Activated naive CD4-positive, alpha-beta T cell treated with anti-CD3 and anti-CD28 coated beads, Interleukin-2, amount 50 U/mL, for 16 hours (primary cell): ENCODE measurements around the gene EPB41L4A.
"Not testable (repeated sequence)": the region's sequence is repeated elsewhere in the genome, so short reads cannot be mapped to it uniquely, and the experiment has no call there.

Experiments
- DNase-seq: peaks from one replicate; pipeline ENCODE4 v3.0.0-alpha.2; 2020

EPB41L4A gene

GRCh38 chr5:112401924-112402323 lies 17.2 kb downstream of the EPB41L4A start:
- DNase-seq, result no peak

GRCh38 chr5:112397690-112398089 lies 21.4 kb downstream of the EPB41L4A start:
- DNase-seq, result no peak

GRCh38 chr5:112396430-112396829 lies 22.6 kb downstream of the EPB41L4A start:
- no peak for DNase-seq

GRCh38 chr5:112395299-112395698 lies 23.8 kb downstream of the EPB41L4A start:
- not testable (repeated sequence) for DNase-seq

DNA sequence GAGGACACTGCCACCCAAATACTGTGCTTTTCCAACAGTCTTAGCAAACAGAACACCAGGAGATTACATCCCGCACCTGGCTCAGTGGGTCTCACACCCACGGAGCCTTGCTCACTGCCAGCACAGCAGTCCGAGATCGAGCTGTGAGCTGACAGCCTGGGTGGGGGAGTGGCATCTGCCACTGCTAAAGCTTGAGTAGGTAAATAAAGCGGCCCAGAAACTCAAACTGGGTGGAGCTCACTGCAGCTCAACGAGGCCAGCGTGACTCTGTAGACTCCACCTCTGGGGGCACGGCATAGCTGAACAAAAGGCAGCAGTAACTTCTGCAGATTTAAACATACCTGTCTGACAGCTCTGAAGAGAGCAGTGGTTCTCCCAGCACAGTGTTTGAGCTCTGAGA lies 28.8 kb downstream of the EPB41L4A start:
- no peak for DNase-seq

DNA sequence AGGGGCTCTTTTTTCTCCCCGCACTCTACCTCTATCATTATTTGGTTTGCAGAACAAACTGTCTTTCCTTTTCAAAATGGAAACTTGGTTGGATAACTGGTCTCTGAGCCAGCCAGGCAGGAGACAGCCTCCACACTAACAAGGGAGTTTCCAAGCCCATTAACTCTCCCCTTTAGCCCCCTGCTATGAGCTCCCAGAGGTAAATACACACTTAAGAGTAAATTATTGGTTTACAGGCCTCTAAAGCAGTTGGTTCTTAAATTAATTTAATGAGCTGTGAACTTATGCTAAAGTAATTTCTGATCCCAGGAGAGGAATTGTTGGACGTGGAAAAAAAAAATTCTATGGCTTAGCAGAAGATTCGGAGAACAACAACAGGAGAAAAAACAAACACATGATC lies 30.3 kb downstream of the EPB41L4A start:
- no peak for DNase-seq

DNA sequence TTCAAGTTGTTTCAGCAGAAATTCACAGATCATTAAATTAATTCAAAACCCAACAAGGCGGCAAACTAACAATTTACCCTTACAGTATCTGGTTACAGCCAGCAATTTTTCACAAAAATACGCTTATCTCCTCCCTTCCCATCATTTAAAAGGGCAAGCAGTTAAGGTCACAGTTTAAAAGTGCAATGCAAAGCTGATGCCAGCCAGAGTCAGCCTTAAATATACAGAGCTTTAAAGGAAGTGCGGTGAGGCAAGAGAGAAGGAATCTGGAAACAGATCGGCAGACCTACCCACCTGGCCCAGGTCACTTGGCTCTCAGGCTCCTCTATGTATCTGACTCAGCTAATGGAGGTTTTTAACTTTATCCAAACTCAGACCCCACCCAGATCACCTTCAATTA lies 31.0 kb downstream of the EPB41L4A start:
- no peak for DNase-seq

DNA sequence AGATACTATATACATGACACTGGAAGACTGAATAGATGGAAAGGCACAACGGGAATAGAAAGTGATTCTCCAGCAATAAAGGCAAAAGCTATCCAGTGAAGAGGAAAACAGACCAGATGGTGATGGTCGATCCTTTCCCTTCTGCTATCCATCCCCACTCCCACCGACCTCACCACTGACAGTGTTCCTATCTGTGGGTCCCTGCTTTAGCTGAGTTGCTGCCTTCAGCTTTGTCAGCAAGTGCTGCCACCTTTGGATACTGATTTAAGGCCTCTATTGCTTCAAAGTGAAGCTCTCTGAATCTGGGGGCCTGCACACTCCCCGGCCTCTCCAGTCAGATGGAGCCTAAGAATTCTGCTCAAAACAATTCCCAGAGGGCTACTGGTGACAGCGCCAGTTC lies 32.3 kb downstream of the EPB41L4A start:
- DNase-seq, result no peak

DNA sequence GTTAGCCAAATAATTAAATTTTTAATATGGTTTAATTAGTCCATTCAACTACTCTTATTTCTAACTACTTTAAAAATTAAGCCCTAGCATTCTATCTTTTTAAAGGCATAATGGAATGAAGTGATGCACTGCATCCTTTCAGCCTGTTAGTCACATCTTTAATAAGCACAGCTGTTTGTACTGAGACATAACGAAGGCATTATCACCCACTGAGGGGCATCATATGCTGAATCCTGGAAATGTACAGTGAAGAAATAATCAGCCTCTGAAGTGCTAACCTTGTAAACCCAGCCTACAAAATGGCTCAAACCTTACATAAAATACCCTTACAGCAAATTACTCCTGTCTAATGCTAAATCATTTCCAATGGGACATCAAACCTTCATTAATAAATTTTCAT lies 33.1 kb downstream of the EPB41L4A start:
- DNase-seq, result no peak

- DNase-seq, result no peak
Observed at GRCh38 chr5:112385566-112385965, 33.5 kb downstream of the EPB41L4A start.

DNA sequence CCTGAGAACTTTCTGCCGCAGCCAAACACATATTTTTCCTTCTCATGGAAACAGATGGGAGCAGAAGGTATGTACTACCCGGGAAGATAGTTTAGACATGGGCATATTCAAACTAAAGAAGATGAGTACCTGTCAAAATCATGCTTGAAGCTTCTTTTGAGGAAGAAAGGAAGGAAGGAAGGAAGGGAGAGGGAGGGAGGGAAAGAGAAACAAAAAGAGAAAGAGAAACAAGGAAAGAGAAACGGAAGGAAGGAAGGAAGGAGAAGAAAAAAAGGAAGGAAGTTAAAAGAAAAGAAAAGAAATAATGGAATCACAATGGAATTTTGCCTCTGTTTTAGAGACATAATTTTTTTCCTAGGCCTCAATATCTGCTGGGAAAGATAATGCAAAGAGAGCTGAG lies 34.6 kb downstream of the EPB41L4A start:
- DNase-seq, result no peak

- DNase-seq, result no peak
Observed at GRCh38 chr5:112382886-112383285, 36.2 kb downstream of the EPB41L4A start.

GRCh38 chr5:112381521-112381920 lies 37.6 kb downstream of the EPB41L4A start:
- no peak for DNase-seq

GRCh38 chr5:112379542-112380325 lies 39.3 kb downstream of the EPB41L4A start:
- DNase-seq, result no peak

GRCh38 chr5:112374818-112375217 lies 44.3 kb downstream of the EPB41L4A start:
- no peak for DNase-seq

DNA sequence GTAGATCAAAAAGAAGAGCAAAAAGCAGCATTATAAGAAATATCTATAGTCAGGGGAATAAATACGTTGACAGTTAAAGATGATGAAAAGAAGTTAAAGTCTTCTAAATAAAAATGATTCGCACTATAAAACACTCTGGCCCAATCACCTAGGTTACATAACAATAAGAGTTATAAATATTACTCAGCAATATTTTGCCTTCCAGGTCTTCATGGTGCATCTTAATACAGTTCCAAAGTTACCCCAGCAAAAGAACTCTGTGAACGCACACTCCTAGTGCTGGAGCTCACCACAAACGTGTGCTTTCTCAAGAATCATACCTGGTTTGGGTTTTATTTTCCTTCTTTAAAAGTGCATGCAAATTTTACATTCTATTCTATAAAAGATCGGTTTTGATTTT lies 44.7 kb downstream of the EPB41L4A start:
- DNase-seq, result no peak

- no peak for DNase-seq
Observed at GRCh38 chr5:112373885-112374284, 45.2 kb downstream of the EPB41L4A start.

- DNase-seq, result no peak
Observed at GRCh38 chr5:112372543-112372942, 46.5 kb downstream of the EPB41L4A start.

DNA sequence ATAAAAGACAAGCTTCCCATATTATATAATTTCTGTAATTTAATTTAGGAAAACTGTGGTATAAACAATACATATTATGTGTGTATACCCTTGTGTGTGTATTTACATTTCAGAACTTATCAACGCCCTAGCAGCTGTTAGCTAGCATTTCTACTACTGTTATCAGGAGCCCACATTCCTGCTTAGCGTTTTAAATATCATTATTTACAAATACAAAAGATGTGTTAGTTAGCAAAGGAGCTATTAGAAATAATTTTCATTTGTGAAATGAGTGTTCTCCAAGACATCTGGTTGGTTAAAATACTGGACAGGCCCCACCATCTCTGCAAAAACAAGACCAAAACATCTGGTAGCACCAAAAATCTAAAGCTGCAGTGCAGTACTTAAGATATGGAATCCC lies 48.0 kb downstream of the EPB41L4A start:
- DNase-seq, result no peak

DNA sequence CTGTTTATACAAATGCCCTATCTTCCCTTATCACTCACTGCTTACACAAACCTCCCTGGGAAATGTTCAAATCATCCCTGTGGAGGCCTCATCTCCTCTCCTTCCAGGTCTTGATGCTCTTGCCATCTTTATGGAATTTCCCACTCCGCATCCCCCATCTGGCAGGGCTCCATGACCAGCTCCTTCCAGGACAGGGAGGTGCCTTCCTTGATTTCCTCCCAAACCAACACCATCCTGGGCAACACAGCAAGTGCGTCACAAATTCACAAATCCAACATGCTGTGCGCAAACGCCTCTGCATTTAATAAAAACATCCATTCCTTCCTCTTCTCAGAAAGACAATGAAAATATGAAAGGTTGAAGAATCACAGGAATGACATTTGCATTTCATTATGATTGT lies 51.7 kb downstream of the EPB41L4A start:
- no peak for DNase-seq

DNA sequence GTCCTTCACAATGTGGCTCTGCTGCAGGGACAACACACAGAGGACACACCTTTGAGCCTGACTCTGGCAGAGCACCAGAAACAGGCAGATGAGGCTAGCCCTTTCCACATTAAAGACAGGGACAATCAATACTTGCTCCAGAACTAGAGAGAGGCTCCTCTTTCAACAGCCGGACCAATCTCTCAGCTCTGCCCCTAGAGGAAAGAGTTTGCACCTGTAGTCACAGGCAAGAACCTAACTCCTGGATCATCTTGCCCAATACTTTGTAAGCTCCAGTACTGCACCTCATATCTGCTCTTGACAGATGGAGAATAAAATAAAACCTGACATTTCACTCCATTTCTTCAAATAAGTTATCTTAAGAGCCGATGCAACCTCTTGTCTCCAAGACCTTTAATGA lies 52.1 kb downstream of the EPB41L4A start:
- DNase-seq, result no peak

DNA sequence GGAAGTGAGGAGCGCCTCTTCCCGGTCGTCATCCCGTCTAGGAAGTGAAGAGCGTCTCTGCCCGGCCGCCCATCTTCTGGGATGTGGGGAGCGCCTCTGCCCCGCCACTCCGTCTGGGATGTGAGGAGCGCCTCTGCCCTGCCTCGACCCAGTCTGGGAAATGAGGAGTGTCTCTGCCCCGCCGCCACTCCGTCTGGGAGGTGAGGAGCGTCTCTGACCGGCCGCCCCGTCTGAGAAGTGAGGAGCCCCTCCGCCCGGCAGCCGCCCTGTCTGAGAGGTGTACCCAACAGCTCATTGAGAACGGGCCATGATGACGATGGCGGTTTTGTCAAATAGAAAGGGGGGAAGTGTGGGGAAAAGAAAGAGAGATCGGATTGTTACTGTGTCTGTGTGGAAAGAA lies 58.3 kb downstream of the EPB41L4A start:
- DNase-seq, result not testable (repeated sequence)

GRCh38 chr5:112356178-112356956 lies 62.7 kb downstream of the EPB41L4A start:
- DNase-seq, result no peak

DNA sequence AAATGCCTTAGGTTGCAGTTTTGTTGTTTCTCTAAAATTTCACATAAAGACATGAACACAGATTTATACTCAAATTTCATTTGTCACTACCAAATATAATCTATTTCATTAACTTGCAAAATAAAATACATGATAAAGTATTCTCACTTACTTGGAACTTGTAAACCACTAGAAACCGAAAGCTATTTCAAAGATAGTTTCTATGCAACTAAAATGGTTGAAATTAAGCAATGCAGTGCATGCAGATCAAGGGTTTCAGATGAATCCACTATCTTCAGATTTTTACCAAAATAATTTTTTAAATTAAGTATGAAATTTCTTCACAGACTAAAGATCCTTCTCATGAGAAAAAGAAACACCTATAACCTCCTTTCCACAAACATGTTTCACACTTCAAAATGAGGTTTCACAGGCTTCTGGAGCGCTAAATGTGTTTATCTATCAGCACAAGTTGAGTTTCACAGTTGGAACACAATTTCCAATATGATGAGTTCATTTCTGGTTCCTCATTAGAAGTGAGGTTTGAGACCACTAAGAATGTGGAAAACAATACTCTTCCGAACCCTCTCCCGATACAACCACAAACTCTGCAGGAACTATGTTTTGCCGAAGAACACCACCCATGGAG lies 63.9 kb downstream of the EPB41L4A start:
- DNase-seq, result no peak
